Midbrain (tissue), 1 donor: Measurements from ENCODE around the gene AMER2.

Experiments used
- DNase-seq: peaks from one replicate; lab custom pipeline; 2025; lab: John Stamatoyannopoulos, UW

AMER2 gene

DNA sequence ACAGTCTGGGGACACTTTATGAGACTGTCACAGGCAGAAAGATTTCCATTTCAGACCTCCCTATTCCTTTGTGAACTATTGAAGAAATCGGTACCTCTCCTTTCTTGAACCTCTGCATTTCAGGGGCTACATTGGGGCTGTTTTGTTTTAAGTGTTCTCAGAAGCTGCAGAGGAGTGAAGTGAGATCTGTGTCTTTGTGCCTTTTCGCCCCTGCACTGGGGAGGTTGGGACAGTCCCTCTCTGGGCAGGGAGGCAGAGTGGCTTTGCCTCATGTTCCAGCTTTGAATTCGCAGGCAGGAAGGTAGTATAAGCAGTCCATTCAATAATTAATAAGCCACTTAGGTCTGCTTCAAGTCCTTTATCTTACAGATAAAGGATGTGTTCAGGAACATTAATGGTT is 9.5 kb upstream of the AMER2 start:
- DNase-seq = no peak

DNA sequence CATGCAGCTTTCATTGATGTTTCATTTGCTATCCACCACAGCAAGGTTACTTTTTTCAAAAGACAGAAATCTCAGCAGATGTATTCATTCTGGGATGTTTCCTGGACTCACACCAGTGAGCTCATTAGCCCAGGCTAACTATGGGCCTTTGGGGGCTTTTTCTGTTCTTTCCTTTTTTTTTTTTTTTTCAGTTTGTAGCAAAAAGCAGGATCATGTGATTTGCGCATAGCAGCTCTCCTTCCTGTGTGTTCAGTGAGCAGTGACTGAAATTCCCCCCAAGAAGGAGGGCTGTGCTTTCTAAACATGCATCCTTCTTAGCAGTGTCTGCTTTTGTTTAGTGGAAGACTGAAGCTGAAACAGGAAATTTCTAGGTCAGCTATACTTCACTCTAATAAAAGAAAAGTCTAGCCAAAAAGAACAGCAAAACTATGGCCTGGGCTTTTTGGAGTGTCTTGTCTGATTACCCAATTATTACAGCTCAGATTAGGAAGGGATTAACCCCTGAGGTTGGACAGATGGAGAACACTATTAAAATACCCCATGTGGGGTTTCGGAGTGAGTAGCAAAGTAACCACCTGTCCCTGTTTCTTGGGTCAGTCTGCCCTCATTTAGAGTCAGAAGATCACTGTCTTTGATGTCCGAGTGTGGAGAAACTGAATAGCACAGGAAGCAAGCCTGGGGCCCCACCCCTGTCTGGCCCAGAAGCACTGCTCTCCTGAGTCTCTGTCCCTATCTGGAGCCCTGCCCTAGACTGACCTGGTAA is 8.9 kb upstream of the AMER2 start:
- no peak for DNase-seq

DNA sequence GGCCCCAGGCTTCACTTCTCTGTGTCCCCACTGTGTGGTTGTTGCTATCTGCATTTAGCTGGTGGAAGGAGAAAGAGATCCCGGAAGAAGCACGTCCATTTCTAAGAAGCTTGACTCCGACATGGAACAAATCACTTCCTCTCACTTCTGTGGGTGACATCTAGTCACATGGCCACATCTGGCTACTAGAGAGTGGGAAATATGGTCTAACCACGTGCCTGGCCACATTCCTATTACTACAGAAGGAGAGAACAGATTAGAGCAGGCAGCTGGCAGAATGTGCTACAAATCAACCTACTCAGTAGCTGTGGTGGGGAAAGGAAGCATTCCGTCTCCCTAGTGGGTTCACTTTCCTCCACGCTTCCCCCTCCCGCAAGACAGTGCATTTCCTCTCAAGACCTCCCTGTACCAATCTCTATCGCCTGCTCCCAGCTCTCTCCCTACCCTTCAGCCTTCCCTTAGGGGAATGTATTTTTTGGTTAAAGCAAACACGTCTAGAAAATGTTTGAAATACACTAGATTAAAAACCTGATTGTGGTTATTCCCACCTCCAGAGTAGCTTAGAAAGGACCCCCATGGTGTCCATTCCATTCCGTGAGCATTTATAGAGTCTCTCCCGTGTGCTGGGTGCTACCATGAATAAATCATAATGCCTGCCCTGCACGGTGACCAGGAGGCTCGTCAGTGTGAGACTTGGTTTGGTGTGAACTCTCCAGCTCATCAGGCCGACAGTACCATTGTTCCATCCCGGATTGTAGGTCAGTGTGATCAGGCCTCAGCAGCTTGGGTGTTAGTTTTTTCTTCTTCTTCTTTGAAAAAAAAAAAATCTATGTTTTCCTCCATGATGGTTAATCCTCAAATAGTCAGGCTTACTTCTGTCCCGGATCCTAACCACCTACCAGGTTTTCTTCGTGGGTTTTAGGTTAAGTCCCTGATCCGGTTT is 8.0 kb upstream of the AMER2 start:
- DNase-seq = peak; percentile 21

DNA sequence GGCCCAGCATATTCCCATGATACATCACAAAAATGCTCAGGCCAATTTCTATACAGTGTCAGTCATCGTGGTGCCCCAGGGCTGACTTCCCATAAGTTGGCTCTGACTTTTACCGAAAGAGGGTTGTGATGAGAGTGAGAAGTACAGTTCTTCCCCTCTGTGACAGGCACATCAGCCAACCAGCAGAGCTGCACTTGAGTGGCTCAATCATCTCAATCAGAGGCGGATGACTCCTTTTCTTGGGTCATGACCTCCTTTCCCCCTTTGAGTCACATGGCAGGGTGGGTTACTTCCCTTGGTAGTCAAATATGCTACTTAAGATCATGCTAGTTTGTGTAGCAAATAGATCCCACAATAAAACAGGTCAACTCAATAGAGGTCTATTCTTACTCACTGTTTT is 6.9 kb upstream of the AMER2 start:
- DNase-seq = no peak

DNA sequence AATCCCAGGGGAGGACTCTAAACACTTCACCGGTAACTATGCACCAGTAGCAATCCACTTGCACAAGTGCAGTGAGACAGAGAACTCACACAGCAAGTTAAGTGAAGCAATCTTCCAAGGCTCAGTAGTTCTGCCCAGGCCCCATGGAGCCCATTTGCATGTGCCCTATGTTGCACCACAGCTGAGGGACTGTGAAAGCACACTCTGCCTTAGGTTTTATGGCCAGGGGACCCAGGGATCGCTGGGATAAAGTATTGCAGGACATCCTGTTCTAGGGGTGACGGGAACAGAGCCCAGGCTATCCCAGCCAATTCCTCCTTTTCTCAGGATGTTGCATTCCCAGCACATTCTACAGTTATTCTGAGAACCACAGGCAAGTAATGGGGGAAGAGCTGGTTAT is 6.0 kb upstream of the AMER2 start:
- DNase-seq = peak; percentile 34

DNA sequence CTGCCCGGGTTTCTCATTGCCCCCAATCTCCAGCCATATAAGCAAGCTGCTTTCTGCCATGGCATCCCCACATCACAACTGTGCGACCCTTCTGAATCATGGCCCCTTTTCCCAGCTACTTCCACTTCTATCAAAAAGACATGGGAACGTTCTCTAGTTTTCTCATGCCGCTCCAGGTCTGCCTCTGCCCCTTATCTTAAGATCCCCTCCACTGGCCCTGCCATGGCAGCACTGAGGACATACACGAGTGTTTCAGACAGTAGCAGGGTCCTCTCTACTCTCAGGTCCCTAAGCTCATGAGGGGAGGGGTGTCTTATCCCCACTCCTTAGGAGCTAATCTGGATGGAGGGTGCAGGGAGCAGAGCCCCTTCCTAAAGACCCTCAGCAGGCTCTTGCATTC is 5.5 kb upstream of the AMER2 start:
- DNase-seq = no peak

DNA sequence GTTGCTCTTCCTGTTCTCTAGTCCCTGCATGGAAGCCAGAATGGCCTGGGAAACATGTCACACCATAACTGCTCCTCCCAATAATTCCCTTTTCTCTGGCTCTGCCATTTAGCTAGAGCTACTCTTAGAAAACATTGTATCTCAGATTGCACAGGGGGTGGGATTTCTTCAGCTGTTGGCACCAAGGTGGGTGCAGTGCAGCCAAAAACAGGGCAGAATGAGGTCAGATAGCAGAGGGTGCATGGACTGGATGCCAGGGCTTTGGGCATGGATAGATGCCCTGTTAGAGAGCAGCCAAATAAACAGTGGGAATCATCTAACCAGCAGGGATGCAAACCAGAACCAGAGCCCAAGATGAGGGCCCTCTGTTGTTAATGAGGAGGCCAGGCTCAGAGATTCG is 4.9 kb upstream of the AMER2 start:
- DNase-seq = peak; percentile 60

- no peak for DNase-seq
These were observed 3.3 kb upstream of the AMER2 start for GRCh38 chr13:25175431-25175830.

GRCh38 chr13:25175026-25175425 is 2.9 kb upstream of the AMER2 start:
- DNase-seq = no peak

GRCh38 chr13:25174304-25174703 is 2.2 kb upstream of the AMER2 start:
- no peak for DNase-seq

GRCh38 chr13:25172303-25172630 is 179 bp upstream of the AMER2 start:
- no peak for DNase-seq

- peak; percentile 79 for DNase-seq
These were observed 945 bp downstream of the AMER2 start for GRCh38 chr13:25171170-25171516.

GRCh38 chr13:25170554-25171111 is 1.5 kb downstream of the AMER2 start:
- peak; percentile 66 for DNase-seq

GRCh38 chr13:25169951-25170553 is 2.0 kb downstream of the AMER2 start:
- peak; percentile 50 for DNase-seq

DNA sequence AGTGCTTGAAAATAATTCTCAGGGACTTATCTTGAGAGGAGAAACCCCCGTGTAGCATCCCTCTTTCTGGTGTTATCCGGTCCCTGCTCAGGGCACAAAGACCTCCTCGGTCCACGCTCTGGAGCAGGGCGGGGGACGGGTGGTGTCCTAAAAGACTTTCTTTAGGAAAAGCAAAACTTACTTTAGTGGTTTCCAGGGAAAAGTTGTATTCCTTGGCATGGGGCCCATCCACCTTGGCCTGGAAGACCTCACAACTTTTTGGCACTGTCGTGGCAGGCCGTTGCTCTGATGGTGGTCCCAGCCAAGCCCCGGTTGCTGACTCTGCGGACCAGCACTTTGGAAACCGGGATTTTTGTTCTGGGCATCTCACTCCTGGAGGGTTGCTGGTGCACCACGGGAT is 2.7 kb downstream of the AMER2 start:
- DNase-seq = peak; percentile 36

DNA sequence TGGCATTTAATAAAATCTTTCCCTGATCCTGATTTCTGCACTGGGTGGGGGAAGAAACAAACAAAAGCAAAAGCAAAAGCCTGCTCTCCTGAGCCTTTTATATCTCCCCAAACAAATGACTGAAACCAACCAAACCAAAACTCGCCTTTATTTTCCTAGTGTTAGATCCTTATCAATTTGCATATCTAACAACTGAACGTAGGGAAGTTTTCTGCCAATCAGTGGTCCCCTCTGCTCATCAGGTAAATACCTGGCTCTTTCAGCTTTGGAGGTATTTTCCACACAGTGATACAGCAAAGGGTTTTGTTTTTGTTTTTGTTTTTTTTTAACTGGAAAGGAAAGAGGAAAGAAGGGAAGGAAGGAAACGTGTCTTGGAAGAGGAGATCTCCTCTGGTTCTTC is 3.3 kb downstream of the AMER2 start:
- peak; percentile 38 for DNase-seq

- peak; percentile 28 for DNase-seq
These were observed 4.5 kb downstream of the AMER2 start for GRCh38 chr13:25167382-25168174.

GRCh38 chr13:25166306-25166705 is 5.8 kb downstream of the AMER2 start:
- DNase-seq = peak; percentile 30

DNA sequence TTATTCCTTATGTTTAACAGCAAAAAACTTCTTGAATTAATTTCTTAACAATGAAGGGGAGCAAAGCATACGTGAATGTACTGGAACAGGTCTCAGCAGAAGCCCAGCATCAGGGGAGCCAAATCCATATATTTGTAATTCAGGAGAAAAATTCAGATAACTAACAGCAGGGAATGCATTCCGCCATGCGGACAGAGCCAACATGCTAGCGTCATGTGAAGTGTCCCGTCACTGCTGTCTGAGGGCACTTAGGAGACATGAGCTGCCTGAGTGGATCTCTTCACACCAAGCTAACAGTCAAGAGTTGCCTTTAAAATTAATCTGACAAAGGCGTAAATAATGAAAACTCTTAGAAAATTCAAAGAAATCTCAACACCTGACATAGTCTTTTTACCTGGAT is 6.4 kb downstream of the AMER2 start:
- no peak for DNase-seq

GRCh38 chr13:25165163-25165562 is 6.9 kb downstream of the AMER2 start:
- peak; percentile 40 for DNase-seq

DNA sequence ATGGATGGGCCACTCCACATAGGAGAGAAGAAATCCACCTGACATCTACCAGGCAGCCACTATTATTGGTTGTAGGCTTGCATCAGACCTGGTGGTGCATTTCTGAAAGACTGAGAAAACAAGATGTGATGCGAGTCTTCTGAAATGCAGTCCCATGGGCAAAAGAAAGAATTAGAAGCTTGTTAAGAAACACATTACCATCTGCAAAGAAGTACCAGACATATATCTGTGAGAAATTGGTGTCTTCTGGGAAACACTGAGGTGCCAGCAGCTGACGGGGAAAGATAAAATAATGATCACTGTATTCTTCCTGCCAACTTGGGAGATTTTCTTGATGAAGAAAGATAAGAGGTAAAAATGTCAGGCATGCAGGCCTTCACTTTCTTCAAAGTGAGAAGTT is 14.4 kb downstream of the AMER2 start:
- no peak for DNase-seq

DNA sequence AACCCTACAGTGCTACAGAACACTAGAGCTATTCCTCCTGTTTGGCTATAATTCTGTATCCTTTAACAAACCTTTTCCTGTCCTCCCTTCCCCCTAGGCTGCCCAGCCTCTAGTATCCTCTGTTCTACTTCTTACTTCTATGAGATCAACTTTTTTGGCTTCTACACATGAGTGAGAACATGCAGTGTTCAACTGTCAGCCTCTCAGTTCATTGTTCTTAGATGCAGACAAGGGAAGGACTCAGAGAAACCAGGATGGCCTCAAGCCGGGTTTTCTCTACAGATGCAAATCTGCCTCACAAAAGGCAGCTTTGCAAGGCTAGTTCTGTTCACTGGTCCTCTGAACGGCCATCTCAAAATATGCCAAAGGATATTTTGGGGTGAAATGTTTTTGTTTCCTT is 18.4 kb downstream of the AMER2 start:
- peak; percentile 74 for DNase-seq
